IPS-15b (cell line): Measurements from ENCODE around the gene CIB4.

Experiments used
- H3K27me3 ChIP-seq: one replicate; pipeline ENCODE4 v1.6.1; 2013; ENCODE audit warnings: low read length; ENCODE audit not compliant: control insufficient read depth, insufficient read depth
- H3K36me3 ChIP-seq: one replicate; pipeline ENCODE4 v1.6.1; 2013; ENCODE audit warnings: low read length; ENCODE audit not compliant: control insufficient read depth, insufficient read depth
- H3K4me1 ChIP-seq: one replicate; pipeline ENCODE4 v1.6.1; 2013; ENCODE audit warnings: mild to moderate bottlenecking, low read length; ENCODE audit not compliant: control insufficient read depth, insufficient read depth
- H3K4me3 ChIP-seq: one replicate; pipeline ENCODE4 v1.5.1; 2013; ENCODE audit warnings: low read depth, low read length
- H3K9ac ChIP-seq: one replicate; pipeline ENCODE4 v1.6.1; 2013; ENCODE audit warnings: low read depth, mild to moderate bottlenecking, low read length
- H3K9me3 ChIP-seq: one replicate; pipeline ENCODE4 v1.6.1; 2013; ENCODE audit warnings: mild to moderate bottlenecking, low read length; ENCODE audit not compliant: control insufficient read depth, insufficient read depth

The CIB4 gene

DNA sequence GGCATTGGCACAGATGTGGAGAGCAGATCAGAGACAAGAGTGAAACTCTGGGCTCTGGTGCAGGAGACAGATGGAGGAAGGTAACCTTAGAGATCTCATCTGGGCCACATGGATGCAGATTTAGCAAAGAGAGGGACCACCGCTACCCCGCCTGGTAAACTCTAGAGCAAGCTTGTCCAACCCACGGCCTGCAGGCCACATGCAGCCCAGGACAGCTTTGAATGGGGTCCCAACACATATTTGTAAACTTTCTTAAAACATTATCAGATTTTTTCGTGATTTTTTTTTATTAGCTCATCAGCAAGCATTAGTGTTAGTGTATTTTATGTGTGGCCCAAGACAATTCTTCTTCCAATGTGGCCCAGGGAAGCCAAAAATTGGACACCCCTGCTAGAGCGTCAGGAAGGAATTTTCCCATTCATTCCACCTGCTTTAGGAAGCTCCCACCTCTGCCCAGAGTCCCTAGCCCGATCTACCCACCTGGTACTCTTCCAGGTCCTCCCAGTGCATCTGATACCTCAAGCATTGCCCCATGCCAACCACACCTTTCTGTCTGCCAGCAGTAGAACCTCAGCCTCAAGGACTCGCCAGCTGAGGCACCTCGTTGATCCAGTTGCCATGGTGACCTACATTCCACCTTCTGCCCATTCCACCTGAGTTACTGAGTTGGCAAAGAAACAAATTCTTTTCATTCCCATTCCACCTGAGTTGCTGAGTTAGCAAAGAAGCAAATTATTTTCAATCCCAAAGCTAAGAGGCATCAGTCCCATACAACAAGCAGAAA, at the start of gene CIB4:
Gene CIB4, minus strand, starts transcription at position 586 of the 784 bp plus-strand sequence. Its CDS starts 52 bp downstream, at position 534.
- Histone ChIP-seq H3K36me3 (no peaks in the 10 kb centered on the region), H3K27me3 (no peaks in the 10 kb centered on the region), H3K4me3 (no peak within 1 kb of the TSS), H3K4me1 (no peaks in the 10 kb centered on the region), H3K9ac (peak within 1 kb of the TSS; percentile 37), H3K9me3 (no peaks in the 10 kb centered on the region)

GRCh38 chr2:26687801-26688200, 46.6 kb upstream of the CIB4 start:
- H3K36me3 ChIP-seq, result no peaks in the 10 kb centered on the region

GRCh38 chr2:26687328-26687727, 46.2 kb upstream of the CIB4 start:
- peaks cover 32% of the 10 kb centered on the region for H3K27me3 ChIP-seq
- no peak overlapping the region for H3K4me3 ChIP-seq
- no peak overlapping the region for H3K9ac ChIP-seq
- no peaks in the 10 kb centered on the region for H3K9me3 ChIP-seq
- H3K36me3 ChIP-seq, result no peaks in the 10 kb centered on the region
- H3K4me1 ChIP-seq, result peaks cover 4% of the 10 kb centered on the region

More at GRCh38 chr2:26687801-26688200, 46.6 kb upstream of the CIB4 start:
- no peak overlapping the region for H3K4me3 ChIP-seq
- peaks cover 32% of the 10 kb centered on the region for H3K27me3 ChIP-seq
- no peaks in the 10 kb centered on the region for H3K9me3 ChIP-seq
- peaks cover 4% of the 10 kb centered on the region for H3K4me1 ChIP-seq
- no peak overlapping the region for H3K9ac ChIP-seq

- Histone ChIP-seq H3K27me3 (peaks cover 22% of the 10 kb centered on the region), H3K9ac (no peak overlapping the region), H3K4me3 (no peak overlapping the region), H3K4me1 (no peaks in the 10 kb centered on the region), H3K9me3 (no peaks in the 10 kb centered on the region), H3K36me3 (no peaks in the 10 kb centered on the region)
These were observed 45.0 kb upstream of the CIB4 start for GRCh38 chr2:26685989-26686839.

DNA sequence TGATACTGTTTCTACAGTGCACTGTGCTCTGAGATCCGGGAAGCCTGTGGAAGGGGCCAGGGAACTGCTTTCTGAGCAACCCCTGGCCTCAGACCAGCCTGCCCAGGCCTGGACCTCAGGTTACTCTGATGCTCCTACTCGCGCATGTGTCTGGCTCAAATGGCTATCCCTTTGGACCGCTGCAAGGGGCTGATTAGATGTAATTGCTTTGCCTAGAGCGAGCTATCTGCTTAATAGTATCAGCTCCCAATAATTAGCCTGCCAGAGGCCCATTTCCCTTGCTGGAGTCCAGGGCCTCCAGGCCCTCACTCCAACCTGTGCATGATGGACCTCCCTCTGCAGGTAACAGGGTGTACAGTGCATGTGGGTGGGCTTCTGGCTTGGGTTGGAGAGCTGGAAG, 44.2 kb upstream of the CIB4 start:
- Histone ChIP-seq H3K4me3 (no peak overlapping the region), H3K27me3 (peaks cover 13% of the 10 kb centered on the region), H3K9ac (no peak overlapping the region), H3K9me3 (no peaks in the 10 kb centered on the region), H3K4me1 (no peaks in the 10 kb centered on the region), H3K36me3 (no peaks in the 10 kb centered on the region)

DNA sequence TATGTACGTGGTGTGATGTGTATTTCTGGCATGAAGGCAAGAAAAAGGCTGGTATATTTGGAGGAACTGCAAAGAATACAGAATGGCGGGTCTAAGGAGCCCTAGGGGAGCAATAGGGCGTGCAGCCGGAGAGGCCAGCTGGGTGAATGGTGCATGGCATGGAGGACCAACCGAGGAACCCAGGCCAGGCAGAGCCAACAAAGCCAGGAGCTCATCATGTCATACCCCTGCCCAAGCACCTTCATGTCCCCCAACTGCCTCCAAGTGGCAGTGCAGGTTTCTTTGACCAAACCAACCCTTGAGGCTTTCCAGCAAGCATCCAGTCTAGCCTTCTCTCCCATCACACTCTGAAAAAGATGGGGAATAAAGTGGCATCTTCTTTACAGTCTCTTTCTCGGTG, 42.4 kb upstream of the CIB4 start:
- Histone ChIP-seq H3K9ac (no peak overlapping the region), H3K36me3 (no peaks in the 10 kb centered on the region), H3K4me1 (no peaks in the 10 kb centered on the region), H3K9me3 (no peaks in the 10 kb centered on the region), H3K4me3 (no peak overlapping the region), H3K27me3 (peaks cover 3% of the 10 kb centered on the region)

DNA sequence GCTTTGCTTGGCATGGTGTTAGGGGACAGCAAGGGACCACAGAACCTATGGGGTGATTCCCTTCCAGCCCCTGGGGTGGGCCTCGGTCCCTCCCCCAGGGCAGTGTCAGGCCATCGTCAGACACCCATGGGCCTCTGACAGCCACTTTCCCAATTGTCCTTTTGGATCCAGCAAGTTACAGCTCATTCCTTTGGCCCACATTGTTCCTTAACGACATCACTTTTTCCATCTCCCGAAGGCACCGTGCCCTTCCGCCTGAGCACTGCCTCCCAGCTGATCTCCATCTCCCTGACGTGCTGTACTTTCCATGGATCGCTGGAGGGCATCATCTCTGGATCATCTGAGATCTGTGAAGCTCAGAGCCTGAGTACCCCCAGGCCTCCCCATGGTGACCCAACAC, 41.0 kb upstream of the CIB4 start:
- Histone ChIP-seq H3K9ac (no peak overlapping the region), H3K36me3 (no peaks in the 10 kb centered on the region), H3K4me1 (no peaks in the 10 kb centered on the region), H3K4me3 (no peak overlapping the region), H3K9me3 (no peaks in the 10 kb centered on the region), H3K27me3 (peaks cover 3% of the 10 kb centered on the region)

DNA sequence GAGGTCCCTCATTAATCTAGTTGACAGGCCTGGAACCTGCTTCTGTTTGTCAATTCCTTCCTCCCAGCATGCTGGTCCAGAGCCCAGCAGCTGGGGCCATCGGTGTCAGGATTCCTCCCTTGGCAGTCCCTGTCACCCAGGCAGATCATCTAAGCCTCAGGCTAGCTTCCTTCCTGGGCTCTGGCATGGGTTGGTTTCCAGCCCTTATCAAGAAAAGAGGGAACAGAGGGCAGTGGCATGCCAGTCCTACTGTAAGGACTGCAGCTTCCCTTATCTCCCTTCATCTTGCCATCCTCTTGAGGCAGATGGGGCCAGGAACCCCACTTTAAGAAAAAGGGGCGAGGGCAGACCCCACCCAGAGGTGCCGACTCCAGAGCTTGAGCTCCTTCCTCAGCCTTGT, 40.5 kb upstream of the CIB4 start:
- H3K9me3 ChIP-seq, result no peaks in the 10 kb centered on the region
- no peak overlapping the region for H3K4me3 ChIP-seq
- H3K4me1 ChIP-seq, result no peaks in the 10 kb centered on the region
- H3K36me3 ChIP-seq, result no peaks in the 10 kb centered on the region
- no peak overlapping the region for H3K9ac ChIP-seq
- peaks cover 3% of the 10 kb centered on the region for H3K27me3 ChIP-seq

GRCh38 chr2:26679867-26680266, 38.7 kb upstream of the CIB4 start:
- H3K9me3 ChIP-seq, result no peaks in the 10 kb centered on the region
- H3K4me3 ChIP-seq, result no peak overlapping the region
- H3K27me3 ChIP-seq, result no peaks in the 10 kb centered on the region

GRCh38 chr2:26678035-26678434, 36.9 kb upstream of the CIB4 start:
- Histone ChIP-seq H3K36me3 (no peaks in the 10 kb centered on the region), H3K4me3 (no peak overlapping the region), H3K4me1 (no peaks in the 10 kb centered on the region), H3K9me3 (no peaks in the 10 kb centered on the region), H3K27me3 (no peaks in the 10 kb centered on the region), H3K9ac (no peak overlapping the region)

More at GRCh38 chr2:26679867-26680266, 38.7 kb upstream of the CIB4 start:
- no peaks in the 10 kb centered on the region for H3K4me1 ChIP-seq
- H3K36me3 ChIP-seq, result no peaks in the 10 kb centered on the region
- no peak overlapping the region for H3K9ac ChIP-seq

DNA sequence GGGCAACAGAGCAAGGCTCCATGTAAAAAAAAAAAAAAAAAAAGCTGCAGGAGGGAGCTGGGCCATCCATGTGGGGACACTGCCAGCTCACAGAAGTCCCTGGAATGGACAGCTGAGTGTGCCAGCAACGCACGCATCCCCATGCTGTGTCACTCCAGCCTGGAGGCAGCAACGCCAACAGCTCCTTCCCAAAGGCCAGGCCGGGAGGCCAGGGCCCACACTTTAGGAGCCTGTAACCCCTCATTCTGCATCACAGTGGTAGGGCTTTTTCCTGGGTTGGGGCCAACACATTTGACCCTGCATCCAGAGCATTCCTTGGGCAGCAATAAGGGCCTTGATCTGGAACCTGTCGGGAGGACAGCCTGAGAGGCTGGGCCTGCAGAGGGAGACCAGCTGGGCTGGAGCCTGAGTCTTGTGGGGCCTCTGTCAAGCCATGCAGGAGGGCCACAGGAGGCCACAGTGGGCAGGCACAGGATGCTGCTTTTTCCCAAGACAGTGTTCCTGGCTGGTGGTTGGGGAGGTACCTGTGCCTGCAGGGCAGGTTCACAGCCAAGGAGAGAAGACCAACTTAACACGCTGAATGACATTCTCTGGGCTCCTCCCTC, 34.6 kb upstream of the CIB4 start:
- no peaks in the 10 kb centered on the region for H3K27me3 ChIP-seq

More for the DNA sequence above, 34.6 kb upstream of the CIB4 start:
- Histone ChIP-seq H3K4me1 (no peaks in the 10 kb centered on the region), H3K36me3 (no peaks in the 10 kb centered on the region), H3K4me3 (no peak overlapping the region), H3K9me3 (no peaks in the 10 kb centered on the region), H3K9ac (no peak overlapping the region)
